NT2/D1 (cell line): ENCODE results near the gene PGA4.

Source experiments
- SUZ12 ChIP-seq: IDR thresholded peaks from 2 replicates; pipeline ENCODE4 v1.6.1; 2011; ENCODE audit not compliant: insufficient read length, insufficient read depth; ENCODE audit errors: extremely low read depth
- YY1 ChIP-seq: IDR thresholded peaks from 2 replicates; pipeline ENCODE4 v1.6.1; 2011; ENCODE audit not compliant: insufficient read length, insufficient read depth
- ZNF274 ChIP-seq: IDR thresholded peaks from 2 replicates; pipeline ENCODE4 v1.6.1; 2011; ENCODE audit warnings: mild to moderate bottlenecking, low read depth, low read length

GRCh38 chr11:61193596-61193995 is 28.6 kb upstream of the PGA4 start:
- TF ChIP-seq YY1 (no peak), ZNF274 (no peak), SUZ12 (no peak)
